Suprapubic skin (tissue), 4 donors: Measurements from ENCODE around the gene CDH13. TPM values are rescaled to one million over a fixed set of nuclear protein-coding genes. Genes with fewer than 3 reads are reported as not detected.

Experiments used
- DNase-seq, 2 donors: peaks; one replicate each; pipeline ENCODE4 v3.0.0-alpha.2; 2019; ENCODE audit warnings: low spot score in 2 of 2
- H3K27ac ChIP-seq: fragments of 200-600 bp; sonication (generic); one replicate; pipeline ENCODE4 v1.5.1; 2019
- H3K27me3 ChIP-seq: fragments of 200-600 bp; sonication (generic); one replicate; pipeline ENCODE4 v1.5.1; 2019
- H3K36me3 ChIP-seq: fragments of 200-600 bp; sonication (generic); one replicate; pipeline ENCODE4 v1.5.1; 2019
- H3K4me1 ChIP-seq: fragments of 200-600 bp; sonication (generic); one replicate; pipeline ENCODE4 v1.5.1; 2019
- H3K4me3 ChIP-seq: fragments of 200-600 bp; sonication (generic); one replicate; pipeline ENCODE4 v1.5.1; 2019; ENCODE audit warnings: mild to moderate bottlenecking
- H3K9me3 ChIP-seq: fragments of 200-600 bp; sonication (generic); one replicate; pipeline ENCODE4 v1.5.1; 2019
- EP300 ChIP-seq: sonication (generic); formaldehyde crosslinking; IDR thresholded peaks from one replicate; pipeline ENCODE4 v1.6.1; 2017; ENCODE audit warnings: antibody characterized with exemption
- POLR2A ChIP-seq, 2 donors: fragments of 450-650 bp; IDR thresholded peaks; one replicate each; pipeline ENCODE4 v1.6.1; 2017; ENCODE audit warnings: antibody characterized with exemption in 2 of 2, mild to moderate bottlenecking in 2 of 2, moderate library complexity in 2 of 2
- POLR2AphosphoS5 ChIP-seq, 3 donors: sonication (generic); formaldehyde crosslinking; IDR thresholded peaks; one replicate each; pipeline ENCODE4 v1.6.1; 2017; ENCODE audit warnings: antibody characterized with exemption in 3 of 3
- WGBS: methylation state at CpG from one replicate; pipeline ENCODE4 v1.1.5; 2018; 5-methylcytosine and 5-hydroxymethylcytosine counted together
- total RNA-seq, 4 donors: library from RNA; depleted of rRNA; stranded (reverse); fragments of >200 nt; gene quantifications; one replicate each; pipeline ENCODE4 v1.1.0, GENCODE V29; 2016
- TF ChIP-seq, protein P1 (sequence below), 2 donors: fragments of 200-600 bp in 1 of 2; fragments of 450-650 bp in 1 of 2; sonication (generic) in 1 of 2; IDR thresholded peaks; one replicate each; pipeline ENCODE4 v1.5.1; 2016 to 2019; ENCODE audit warnings: antibody characterized with exemption in 2 of 2, mild to moderate bottlenecking in 1 of 2, moderate library complexity in 1 of 2

Gene CDH13
- total RNA-seq, 4 donors from 2014 or later = 90.4 to 176 (median 139) TPM

DNA sequence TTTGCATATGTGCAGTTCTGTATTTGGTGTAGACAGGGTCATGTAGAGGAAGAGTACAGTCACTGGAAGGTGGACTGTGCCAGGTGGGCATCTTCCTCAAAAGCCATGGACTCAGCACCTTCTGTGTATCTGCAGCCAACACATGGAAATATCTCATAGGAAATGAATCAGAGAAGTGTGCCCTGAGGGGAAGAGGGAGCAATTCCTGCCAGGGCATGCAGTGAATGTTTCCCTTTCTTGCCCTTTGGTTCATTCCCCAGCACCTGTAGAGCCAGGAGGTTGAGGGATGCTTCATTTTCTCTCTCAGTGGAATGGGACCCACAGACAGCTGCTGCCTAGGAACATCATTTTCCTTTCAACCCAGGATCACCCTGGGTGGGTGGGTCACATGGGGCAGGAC, 1034.9 kb downstream of the CDH13 start:
- H3K4me1 ChIP-seq = no peaks in the 10 kb centered on the region
- peak in 1 of 2 donors; percentile 4 for DNase-seq
- H3K27ac ChIP-seq = no peak overlapping the region
- no peaks in the 10 kb centered on the region for H3K27me3 ChIP-seq
- H3K36me3 ChIP-seq = no peaks in the 10 kb centered on the region
- TF ChIP-seq POLR2AphosphoS5 (IDR thresholded peaks at IDR 0.05) (no peak), EP300 (no peak), POLR2A (IDR thresholded peaks at IDR 0.05) (no peak)
- TF ChIP-seq, protein P1, sequence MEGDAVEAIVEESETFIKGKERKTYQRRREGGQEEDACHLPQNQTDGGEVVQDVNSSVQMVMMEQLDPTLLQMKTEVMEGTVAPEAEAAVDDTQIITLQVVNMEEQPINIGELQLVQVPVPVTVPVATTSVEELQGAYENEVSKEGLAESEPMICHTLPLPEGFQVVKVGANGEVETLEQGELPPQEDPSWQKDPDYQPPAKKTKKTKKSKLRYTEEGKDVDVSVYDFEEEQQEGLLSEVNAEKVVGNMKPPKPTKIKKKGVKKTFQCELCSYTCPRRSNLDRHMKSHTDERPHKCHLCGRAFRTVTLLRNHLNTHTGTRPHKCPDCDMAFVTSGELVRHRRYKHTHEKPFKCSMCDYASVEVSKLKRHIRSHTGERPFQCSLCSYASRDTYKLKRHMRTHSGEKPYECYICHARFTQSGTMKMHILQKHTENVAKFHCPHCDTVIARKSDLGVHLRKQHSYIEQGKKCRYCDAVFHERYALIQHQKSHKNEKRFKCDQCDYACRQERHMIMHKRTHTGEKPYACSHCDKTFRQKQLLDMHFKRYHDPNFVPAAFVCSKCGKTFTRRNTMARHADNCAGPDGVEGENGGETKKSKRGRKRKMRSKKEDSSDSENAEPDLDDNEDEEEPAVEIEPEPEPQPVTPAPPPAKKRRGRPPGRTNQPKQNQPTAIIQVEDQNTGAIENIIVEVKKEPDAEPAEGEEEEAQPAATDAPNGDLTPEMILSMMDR (IDR thresholded peaks at IDR 0.05) = no peak
- H3K4me3 ChIP-seq = no peak overlapping the region
- H3K9me3 ChIP-seq = no peaks in the 10 kb centered on the region

DNA sequence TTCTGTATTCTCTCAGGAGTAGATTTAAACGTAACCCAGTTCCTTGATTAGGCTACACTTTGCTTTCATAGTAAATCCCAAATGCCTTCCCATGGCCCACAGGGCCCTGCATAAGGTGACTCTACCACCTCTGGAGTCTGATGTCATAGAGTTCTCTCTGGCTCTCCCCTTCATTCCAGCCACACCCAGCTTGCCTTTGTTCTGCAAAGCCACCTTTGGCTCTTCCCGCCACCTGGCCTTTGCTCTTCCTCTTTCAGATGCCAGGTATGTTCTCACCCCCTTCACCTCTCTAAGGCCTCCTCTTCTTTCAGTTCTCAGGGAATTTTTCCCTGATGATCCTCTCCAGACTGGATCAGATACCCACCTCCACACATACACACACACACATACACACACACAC, 1039.7 kb downstream of the CDH13 start:
- H3K4me1 ChIP-seq = no peaks in the 10 kb centered on the region
- peak in 1 of 2 donors; percentile 21 for DNase-seq
- H3K27me3 ChIP-seq = no peaks in the 10 kb centered on the region
- WGBS = 89% methylated on average over 2 of the region's 2 CpGs
- no peak overlapping the region for H3K27ac ChIP-seq
- peaks cover 7% of the 10 kb centered on the region for H3K36me3 ChIP-seq
- no peak overlapping the region for H3K4me3 ChIP-seq
- H3K9me3 ChIP-seq = no peaks in the 10 kb centered on the region
- TF ChIP-seq, protein P1 (IDR thresholded peaks at IDR 0.05) = no peak
- TF ChIP-seq POLR2AphosphoS5 (IDR thresholded peaks at IDR 0.05) = no peak
- no peak for TF ChIP-seq POLR2A (IDR thresholded peaks at IDR 0.05)
- TF ChIP-seq EP300 = no peak

DNA sequence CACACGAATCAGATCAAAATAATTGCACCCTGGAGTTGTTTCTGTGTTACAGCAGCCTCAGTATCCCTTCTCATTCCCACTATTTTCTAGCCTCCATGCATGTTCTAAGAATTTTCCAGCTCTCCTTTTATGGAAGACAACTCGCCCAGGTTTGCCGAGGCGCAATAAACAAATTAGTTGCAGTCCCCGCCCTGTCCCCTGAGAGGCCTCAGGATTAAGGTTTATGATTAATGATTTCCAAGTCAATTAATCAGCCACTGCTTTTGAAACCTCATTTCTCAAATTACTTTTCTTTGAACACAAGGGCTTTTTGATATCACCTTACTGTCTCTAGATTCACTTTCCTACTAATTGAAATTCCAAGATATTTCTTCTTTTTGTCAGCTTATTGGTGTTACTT, 1042.7 kb downstream of the CDH13 start:
- peak in 1 of 2 donors; percentile 31 for DNase-seq
- H3K27me3 ChIP-seq = no peaks in the 10 kb centered on the region
- H3K4me1 ChIP-seq = no peaks in the 10 kb centered on the region
- peaks cover 8% of the 10 kb centered on the region for H3K36me3 ChIP-seq
- no peak overlapping the region for H3K27ac ChIP-seq
- TF ChIP-seq POLR2AphosphoS5 (IDR thresholded peaks at IDR 0.05) (no peak), EP300 (no peak), POLR2A (IDR thresholded peaks at IDR 0.05) (no peak)
- TF ChIP-seq, protein P1 (IDR thresholded peaks at IDR 0.05) = no peak
- no peak overlapping the region for H3K4me3 ChIP-seq
- WGBS = 71% methylated on average over 5 of the region's 5 CpGs
- no peaks in the 10 kb centered on the region for H3K9me3 ChIP-seq

DNA sequence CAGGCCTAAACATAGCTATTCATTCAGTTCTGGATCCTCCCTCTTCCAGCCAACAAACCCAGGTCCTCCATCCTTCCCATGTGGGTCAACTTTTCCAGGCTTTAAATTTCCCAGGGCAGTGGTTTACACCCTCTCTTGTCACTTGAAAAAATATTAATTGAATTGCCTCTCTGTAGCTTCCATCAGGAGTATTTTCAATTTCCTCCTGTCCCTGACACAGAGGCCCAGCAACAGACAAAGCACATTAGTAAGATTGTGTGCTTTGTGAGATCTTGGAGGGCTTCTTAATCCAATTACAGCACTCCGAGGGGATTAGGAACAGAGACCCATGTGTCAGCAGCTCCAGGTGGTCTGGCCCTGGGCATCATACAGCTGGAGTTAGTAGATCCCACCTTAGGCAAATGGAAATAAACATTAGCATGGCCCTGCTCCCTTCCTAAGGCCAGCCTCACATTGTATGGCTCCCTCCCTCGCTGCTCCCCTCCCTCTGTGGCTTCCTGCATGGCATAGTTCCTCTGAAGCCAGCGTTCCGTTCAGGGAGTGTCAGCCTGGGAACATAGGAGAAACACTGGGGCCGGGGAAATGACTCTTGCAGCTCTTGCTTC, 1048.3 kb downstream of the CDH13 start:
- Histone ChIP-seq H3K27me3 (no peaks in the 10 kb centered on the region), H3K36me3 (peaks cover 8% of the 10 kb centered on the region), H3K4me1 (no peaks in the 10 kb centered on the region), H3K4me3 (no peak overlapping the region), H3K27ac (no peak overlapping the region), H3K9me3 (no peaks in the 10 kb centered on the region)
- WGBS = 60% methylated on average over 5 of the region's 5 CpGs
- peak in 1 of 2 donors; percentile 67 for DNase-seq
- TF ChIP-seq EP300 (no peak), POLR2A (IDR thresholded peaks at IDR 0.05) (no peak), POLR2AphosphoS5 (IDR thresholded peaks at IDR 0.05) (no peak)
- TF ChIP-seq, protein P1 (IDR thresholded peaks at IDR 0.05) = no peak

DNA sequence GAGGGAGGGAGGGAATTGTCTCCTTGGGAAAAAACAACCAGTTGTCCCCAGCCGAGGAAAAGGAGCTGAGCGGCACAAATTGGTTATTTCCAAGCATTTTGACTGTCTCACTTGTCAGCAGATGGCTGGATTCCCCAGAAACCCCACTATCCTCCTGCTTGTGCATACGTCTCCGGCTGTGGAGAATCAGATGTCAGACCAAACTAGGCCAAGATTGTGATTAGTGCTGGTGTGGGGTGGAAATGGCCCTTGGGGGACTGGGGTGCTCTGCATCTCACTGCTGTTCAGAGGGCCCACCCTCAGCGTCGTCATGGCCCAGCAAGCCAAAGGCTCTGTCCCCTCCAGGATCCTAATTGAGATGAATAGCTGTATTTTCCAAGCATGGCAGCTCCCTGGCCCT, 1049.3 kb downstream of the CDH13 start:
- TF ChIP-seq EP300 = no peak
- Histone ChIP-seq H3K4me3 (no peak overlapping the region), H3K36me3 (peaks cover 5% of the 10 kb centered on the region), H3K27ac (no peak overlapping the region), H3K27me3 (no peaks in the 10 kb centered on the region), H3K4me1 (no peaks in the 10 kb centered on the region), H3K9me3 (no peaks in the 10 kb centered on the region)
- WGBS = 71% methylated on average over 6 of the region's 6 CpGs
- DNase-seq = peak in 1 of 2 donors; percentile 9

DNA sequence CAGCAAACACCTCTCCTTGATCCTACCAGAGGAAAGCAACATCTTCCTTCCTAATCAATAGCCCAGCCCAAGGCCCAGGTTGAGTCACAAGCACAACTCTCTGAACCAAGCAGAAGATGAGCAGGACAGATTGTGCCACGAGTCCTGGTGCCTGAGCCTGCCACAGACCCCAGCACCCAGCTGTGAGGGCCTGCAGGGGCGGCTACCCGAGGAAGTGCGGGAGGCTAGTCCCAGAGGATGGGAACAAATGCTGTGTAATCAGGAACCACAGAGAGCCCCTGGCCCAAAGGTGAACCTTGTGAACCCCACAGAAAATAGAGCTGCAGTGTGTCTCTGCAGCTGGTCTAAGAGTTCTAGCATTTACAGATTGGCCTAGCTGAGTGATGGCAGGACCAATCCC, 1054.2 kb downstream of the CDH13 start:
- no peaks in the 10 kb centered on the region for H3K4me1 ChIP-seq
- H3K9me3 ChIP-seq = no peaks in the 10 kb centered on the region
- 92% methylated on average over 4 of the region's 4 CpGs for WGBS
- TF ChIP-seq EP300 (no peak), POLR2A (IDR thresholded peaks at IDR 0.05) (no peak), POLR2AphosphoS5 (IDR thresholded peaks at IDR 0.05) (no peak)
- TF ChIP-seq, protein P1 (IDR thresholded peaks at IDR 0.05) = no peak
- H3K36me3 ChIP-seq = no peaks in the 10 kb centered on the region
- peak in 1 of 2 donors; percentile 63 for DNase-seq
- H3K27ac ChIP-seq = no peak overlapping the region
- no peak overlapping the region for H3K4me3 ChIP-seq
- H3K27me3 ChIP-seq = no peaks in the 10 kb centered on the region
